ENCODE results near the gene MSMO1.

Gene MSMO1

GRCh38 chr4:165330666-165331065, 3.2 kb downstream of the MSMO1 start:
- TF ChIP-seq REST (IDR thresholded peaks at IDR 0.05; ENCODE audit: insufficient read depth in 1 of 2, low read depth in 2 of 2, low read length in 2 of 2) (no peak), SIN3A (IDR thresholded peaks at IDR 0.05; ENCODE audit: borderline replicate concordance, insufficient read depth, low read length) (no peak), FOXP2 (optimal IDR thresholded peaks at IDR 0.05; ENCODE audit: borderline replicate concordance, extremely low read depth, extremely low read length, insufficient read depth) (no peak), POLR2AphosphoS5 (IDR thresholded peaks at IDR 0.05; ENCODE audit: low read depth, low read length) (no peak), TAF1 (IDR thresholded peaks at IDR 0.05; ENCODE audit: borderline replicate concordance, insufficient read depth, low read length) (no peak)

- no peak for TF ChIP-seq TAF1 (IDR thresholded peaks at IDR 0.05; ENCODE audit: borderline replicate concordance, insufficient read depth, low read length)
- TF ChIP-seq FOXP2 (optimal IDR thresholded peaks at IDR 0.05; ENCODE audit: borderline replicate concordance, extremely low read depth, extremely low read length, insufficient read depth): no peak
- no peak for TF ChIP-seq REST (IDR thresholded peaks at IDR 0.05; ENCODE audit: insufficient read depth in 1 of 2, low read depth in 2 of 2, low read length in 2 of 2)
- no peak for TF ChIP-seq SIN3A (IDR thresholded peaks at IDR 0.05; ENCODE audit: borderline replicate concordance, insufficient read depth, low read length)
- TF ChIP-seq POLR2AphosphoS5 (IDR thresholded peaks at IDR 0.05; ENCODE audit: low read depth, low read length): no peak
Measured at GRCh38 chr4:165331359-165331758, 3.9 kb downstream of the MSMO1 start.

GRCh38 chr4:165331823-165332222, 4.4 kb downstream of the MSMO1 start:
- TF ChIP-seq REST (IDR thresholded peaks at IDR 0.05; ENCODE audit: insufficient read depth in 1 of 2, low read depth in 2 of 2, low read length in 2 of 2) (no peak), SIN3A (IDR thresholded peaks at IDR 0.05; ENCODE audit: borderline replicate concordance, insufficient read depth, low read length) (no peak), TAF1 (IDR thresholded peaks at IDR 0.05; ENCODE audit: borderline replicate concordance, insufficient read depth, low read length) (no peak), POLR2AphosphoS5 (IDR thresholded peaks at IDR 0.05; ENCODE audit: low read depth, low read length) (no peak), FOXP2 (optimal IDR thresholded peaks at IDR 0.05; ENCODE audit: borderline replicate concordance, extremely low read depth, extremely low read length, insufficient read depth) (no peak)

- no peak for TF ChIP-seq SIN3A (IDR thresholded peaks at IDR 0.05; ENCODE audit: borderline replicate concordance, insufficient read depth, low read length)
- TF ChIP-seq POLR2AphosphoS5 (IDR thresholded peaks at IDR 0.05; ENCODE audit: low read depth, low read length): no peak
- TF ChIP-seq FOXP2 (optimal IDR thresholded peaks at IDR 0.05; ENCODE audit: borderline replicate concordance, extremely low read depth, extremely low read length, insufficient read depth): no peak
- TF ChIP-seq TAF1 (IDR thresholded peaks at IDR 0.05; ENCODE audit: borderline replicate concordance, insufficient read depth, low read length): no peak
- no peak for TF ChIP-seq REST (IDR thresholded peaks at IDR 0.05; ENCODE audit: insufficient read depth in 1 of 2, low read depth in 2 of 2, low read length in 2 of 2)
Measured at GRCh38 chr4:165332502-165332901, 5.0 kb downstream of the MSMO1 start.

- TF ChIP-seq SIN3A (IDR thresholded peaks at IDR 0.05; ENCODE audit: borderline replicate concordance, insufficient read depth, low read length) (no peak), REST (IDR thresholded peaks at IDR 0.05; ENCODE audit: insufficient read depth in 1 of 2, low read depth in 2 of 2, low read length in 2 of 2) (no peak), FOXP2 (optimal IDR thresholded peaks at IDR 0.05; ENCODE audit: borderline replicate concordance, extremely low read depth, extremely low read length, insufficient read depth) (no peak), POLR2AphosphoS5 (IDR thresholded peaks at IDR 0.05; ENCODE audit: low read depth, low read length) (no peak), TAF1 (IDR thresholded peaks at IDR 0.05; ENCODE audit: borderline replicate concordance, insufficient read depth, low read length) (no peak)
Measured at GRCh38 chr4:165335163-165335703, 7.8 kb downstream of the MSMO1 start.
